ENCODE results near the gene ZG16B.
A peak's percentile ranks its signal among the peaks of the same experiment; 100 is the strongest.

Gene ZG16B

GRCh38 chr16:2825049-2825742 lies 4.9 kb upstream of the ZG16B start:
- DNase-seq, result no peak

GRCh38 chr16:2825906-2826305 lies 4.2 kb upstream of the ZG16B start:
- no peak for DNase-seq

- no peak for DNase-seq
Measured at GRCh38 chr16:2826591-2827373, 3.3 kb upstream of the ZG16B start.

- no peak for DNase-seq
Measured at GRCh38 chr16:2827374-2827791, 2.7 kb upstream of the ZG16B start.

- no peak for DNase-seq
Measured at GRCh38 chr16:2827831-2828520, 2.1 kb upstream of the ZG16B start.

GRCh38 chr16:2828521-2828840 lies 1.6 kb upstream of the ZG16B start:
- DNase-seq, result no peak

GRCh38 chr16:2828876-2829430 lies 1.1 kb upstream of the ZG16B start:
- no peak for DNase-seq

- DNase-seq, result no peak
Measured at GRCh38 chr16:2830355-2830695, 222 bp downstream of the ZG16B start.

GRCh38 chr16:2831203-2831602 lies 1.1 kb downstream of the ZG16B start:
- no peak for DNase-seq

- no peak for DNase-seq
Measured at GRCh38 chr16:2833776-2834175, 3.7 kb downstream of the ZG16B start.

- DNase-seq, result no peak
Measured at GRCh38 chr16:2834968-2835367, 4.9 kb downstream of the ZG16B start.

- DNase-seq, result no peak
Measured at GRCh38 chr16:2835638-2836493, 5.8 kb downstream of the ZG16B start.

GRCh38 chr16:2836646-2837508 lies 6.8 kb downstream of the ZG16B start:
- DNase-seq, result no peak

GRCh38 chr16:2838928-2839327 lies 8.8 kb downstream of the ZG16B start:
- DNase-seq, result peak; percentile 60 to 61

- DNase-seq, result no peak
Measured at GRCh38 chr16:2839650-2840450, 9.7 kb downstream of the ZG16B start.

- DNase-seq, result no peak
Measured at GRCh38 chr16:2840914-2841313, 10.8 kb downstream of the ZG16B start.

GRCh38 chr16:2841606-2842339 lies 11.7 kb downstream of the ZG16B start:
- DNase-seq, result peak in 1 of 2 donors; percentile 19

- peak; percentile 77 to 79 for DNase-seq
Measured at GRCh38 chr16:2842340-2843000, 12.4 kb downstream of the ZG16B start.

- no peak for DNase-seq
Measured at GRCh38 chr16:2843526-2843925, 13.4 kb downstream of the ZG16B start.

- DNase-seq, result no peak
Measured at GRCh38 chr16:2845116-2845515, 15.0 kb downstream of the ZG16B start.

All from CD4-positive, alpha-beta T cell treated with Interleukin-4 for 1 hour (primary cell).